Esophagus muscularis mucosa (tissue), 4 donors: ENCODE results near the gene SLC25A25. TPM values are rescaled to one million over a fixed set of nuclear protein-coding genes. Genes with fewer than 3 reads are reported as not detected.

Experiments used
- DNase-seq: peaks from one replicate; pipeline ENCODE4 v3.0.0-alpha.2; 2017; ENCODE audit errors: extremely low spot score
- H3K27ac ChIP-seq, 4 donors: fragments of 200-600 bp; sonication (generic); replicated peaks in 1 of 4; 1 replicate in 3 of 4; 2 replicates in 1 of 4; pipeline ENCODE4 v1.5.1; 2016 to 2019; ENCODE audit warnings: mild to moderate bottlenecking in 1 of 4
- H3K27me3 ChIP-seq, 4 donors: fragments of 200-600 bp; sonication (generic); one replicate each; pipeline versions ENCODE4 v1.5.1 to v1.6.0; 2016 to 2019
- H3K36me3 ChIP-seq, 4 donors: fragments of 200-600 bp; sonication (generic); one replicate each; pipeline ENCODE4 v1.5.1; 2016 to 2019
- H3K4me1 ChIP-seq, 4 donors: fragments of 200-600 bp; sonication (generic); one replicate each; pipeline ENCODE4 v1.5.1; 2016 to 2019
- H3K4me3 ChIP-seq, 4 donors: fragments of 200-600 bp; sonication (generic); 1 replicate in 2 of 4; 2 replicates in 2 of 4; pipeline ENCODE4 v1.5.1; 2016 to 2019; ENCODE audit warnings: mild to moderate bottlenecking in 4 of 4, moderate library complexity in 1 of 4
- H3K9me3 ChIP-seq, 4 donors: fragments of 200-600 bp; sonication (generic); 1 replicate in 3 of 4; 2 replicates in 1 of 4; pipeline ENCODE4 v1.5.1; 2016 to 2019
- EP300 ChIP-seq: sonication (generic); formaldehyde crosslinking; IDR thresholded peaks from one replicate; pipeline ENCODE4 v1.6.1; 2017; ENCODE audit warnings: antibody characterized with exemption
- POLR2A ChIP-seq: fragments of 450-650 bp; IDR thresholded peaks from one replicate; pipeline ENCODE4 v1.6.1; 2017; ENCODE audit warnings: antibody characterized with exemption, moderate library complexity, mild to moderate bottlenecking, low read depth
- POLR2AphosphoS5 ChIP-seq, 2 donors: sonication (generic); formaldehyde crosslinking; IDR thresholded peaks; one replicate each; pipeline ENCODE4 v1.6.1; 2017; ENCODE audit warnings: antibody characterized with exemption in 2 of 2
- WGBS: methylation state at CpG from one replicate; pipeline ENCODE4 v1.1.5; 2018; 5-methylcytosine and 5-hydroxymethylcytosine counted together
- intact Hi-C: fragments of 100-400 bp; cut with DNase I; formaldehyde crosslinking; loops from one replicate; pipeline ENCODE4 v1.15.1; 2023
- total RNA-seq, 4 donors: library from RNA; depleted of rRNA; stranded (reverse); fragments of >200 nt; gene quantifications; one replicate each; pipeline versions ENCODE4 v1.1.0 to v1.2.1, GENCODE V29; 2016
- TF ChIP-seq, protein P1 (sequence below), 3 experiments: fragments of 200-600 bp in 2 of 3; fragments of 450-650 bp in 1 of 3; sonication (generic) in 2 of 3; IDR thresholded peaks; one replicate each; pipeline ENCODE4 v1.5.1; 2017 to 2019; ENCODE audit warnings: antibody characterized with exemption in 3 of 3, mild to moderate bottlenecking in 2 of 3, moderate library complexity in 1 of 3

Gene SLC25A25
- total RNA-seq, 4 donors from 2014 or later, result 14.5 to 140 (median 21.3) TPM

DNA sequence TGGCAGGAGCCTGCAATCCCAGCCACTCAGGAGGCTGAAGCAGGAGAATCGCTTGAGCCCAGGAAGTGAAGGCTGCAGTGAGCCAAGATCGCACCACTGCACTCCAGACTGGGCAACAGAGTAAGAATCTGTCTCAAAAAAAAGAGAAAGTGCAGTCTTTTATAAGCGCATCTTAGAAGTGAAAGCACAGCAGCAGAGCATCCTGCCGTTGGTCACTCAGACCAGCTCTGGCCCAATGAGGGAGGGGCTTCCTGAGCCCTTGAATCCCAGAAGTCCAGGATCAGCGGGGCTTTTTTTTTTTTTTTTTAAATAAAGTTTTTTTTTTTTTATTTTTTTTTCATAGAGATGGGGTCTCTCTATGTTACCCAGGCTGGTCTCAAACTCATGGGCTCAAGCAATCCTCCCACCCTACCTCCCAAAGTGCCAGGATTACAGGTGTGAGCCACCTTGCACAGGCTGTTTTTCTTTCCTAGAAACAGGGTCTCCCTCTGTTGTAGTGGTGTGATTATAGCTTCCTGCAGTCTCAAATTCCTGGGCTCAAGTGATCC lies 43.2 kb upstream of the SLC25A25 start:
- WGBS, result 78% methylated on average over 5 of the region's 5 CpGs
- Histone ChIP-seq H3K27ac (no peak overlapping the region), H3K4me3 (no peak overlapping the region), H3K36me3 (no peaks in the 10 kb centered on the region), H3K27me3 (no peaks in the 10 kb centered on the region), H3K9me3 (no peaks in the 10 kb centered on the region), H3K4me1 (no peaks in the 10 kb centered on the region)
- intact Hi-C loops, result no loop called here
- no peak for DNase-seq
- TF ChIP-seq, protein P1, sequence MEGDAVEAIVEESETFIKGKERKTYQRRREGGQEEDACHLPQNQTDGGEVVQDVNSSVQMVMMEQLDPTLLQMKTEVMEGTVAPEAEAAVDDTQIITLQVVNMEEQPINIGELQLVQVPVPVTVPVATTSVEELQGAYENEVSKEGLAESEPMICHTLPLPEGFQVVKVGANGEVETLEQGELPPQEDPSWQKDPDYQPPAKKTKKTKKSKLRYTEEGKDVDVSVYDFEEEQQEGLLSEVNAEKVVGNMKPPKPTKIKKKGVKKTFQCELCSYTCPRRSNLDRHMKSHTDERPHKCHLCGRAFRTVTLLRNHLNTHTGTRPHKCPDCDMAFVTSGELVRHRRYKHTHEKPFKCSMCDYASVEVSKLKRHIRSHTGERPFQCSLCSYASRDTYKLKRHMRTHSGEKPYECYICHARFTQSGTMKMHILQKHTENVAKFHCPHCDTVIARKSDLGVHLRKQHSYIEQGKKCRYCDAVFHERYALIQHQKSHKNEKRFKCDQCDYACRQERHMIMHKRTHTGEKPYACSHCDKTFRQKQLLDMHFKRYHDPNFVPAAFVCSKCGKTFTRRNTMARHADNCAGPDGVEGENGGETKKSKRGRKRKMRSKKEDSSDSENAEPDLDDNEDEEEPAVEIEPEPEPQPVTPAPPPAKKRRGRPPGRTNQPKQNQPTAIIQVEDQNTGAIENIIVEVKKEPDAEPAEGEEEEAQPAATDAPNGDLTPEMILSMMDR (IDR thresholded peaks at IDR 0.05), result no peak
- TF ChIP-seq EP300 (no peak), POLR2AphosphoS5 (IDR thresholded peaks at IDR 0.05) (no peak), POLR2A (no peak)

- no peak for DNase-seq
- no peak overlapping the region for H3K27ac ChIP-seq
Measured at GRCh38 chr9:128025736-128026135, 42.3 kb upstream of the SLC25A25 start.

DNA sequence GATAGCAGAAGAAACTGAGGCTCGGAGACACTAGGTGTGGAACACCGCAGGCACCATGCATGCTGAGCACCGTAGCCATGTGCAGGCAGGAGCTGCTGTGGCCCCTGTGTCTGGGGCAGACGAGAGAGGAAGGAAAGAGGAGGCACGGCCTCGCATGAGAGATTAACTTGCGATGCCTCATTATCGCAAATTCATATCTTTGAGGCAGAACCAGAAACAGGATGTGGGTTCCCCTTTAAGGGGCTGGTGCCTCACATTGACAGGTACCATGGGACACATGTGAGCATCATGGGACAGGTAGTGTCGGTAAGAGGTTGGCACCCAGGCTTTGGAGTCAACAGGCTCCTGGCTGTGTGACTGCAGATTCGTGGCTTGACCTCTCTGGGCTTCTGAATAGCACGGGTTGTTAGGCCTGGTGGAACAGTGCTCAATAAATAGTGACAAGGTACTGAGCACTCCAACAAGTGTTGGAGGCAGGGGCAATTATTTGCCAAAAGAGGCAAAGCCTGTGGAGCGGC lies 41.7 kb upstream of the SLC25A25 start:
- Histone ChIP-seq H3K36me3 (no peaks in the 10 kb centered on the region), H3K27me3 (no peaks in the 10 kb centered on the region), H3K4me1 (no peaks in the 10 kb centered on the region), H3K9me3 (no peaks in the 10 kb centered on the region), H3K27ac (peak overlapping the region in 1 of 4 donors; percentile 24), H3K4me3 (no peak overlapping the region)
- DNase-seq, result no peak
- TF ChIP-seq POLR2AphosphoS5 (IDR thresholded peaks at IDR 0.05) (peak in 1 of 2 donors; percentile 24), POLR2A (no peak)
- 78% methylated on average over 11 of the region's 12 CpGs for WGBS
- intact Hi-C loops, result no loop called here

More at GRCh38 chr9:128025736-128026135, 42.3 kb upstream of the SLC25A25 start:
- no peaks in the 10 kb centered on the region for H3K9me3 ChIP-seq
- WGBS, result 81% methylated on average over 4 of the region's 4 CpGs
- intact Hi-C loops, result no loop called here
- no peaks in the 10 kb centered on the region for H3K27me3 ChIP-seq
- TF ChIP-seq, protein P1 (IDR thresholded peaks at IDR 0.05), result no peak
- TF ChIP-seq POLR2AphosphoS5 (IDR thresholded peaks at IDR 0.05) (no peak), EP300 (no peak), POLR2A (no peak)
- no peaks in the 10 kb centered on the region for H3K36me3 ChIP-seq
- no peaks in the 10 kb centered on the region for H3K4me1 ChIP-seq
- no peak overlapping the region for H3K4me3 ChIP-seq

DNA sequence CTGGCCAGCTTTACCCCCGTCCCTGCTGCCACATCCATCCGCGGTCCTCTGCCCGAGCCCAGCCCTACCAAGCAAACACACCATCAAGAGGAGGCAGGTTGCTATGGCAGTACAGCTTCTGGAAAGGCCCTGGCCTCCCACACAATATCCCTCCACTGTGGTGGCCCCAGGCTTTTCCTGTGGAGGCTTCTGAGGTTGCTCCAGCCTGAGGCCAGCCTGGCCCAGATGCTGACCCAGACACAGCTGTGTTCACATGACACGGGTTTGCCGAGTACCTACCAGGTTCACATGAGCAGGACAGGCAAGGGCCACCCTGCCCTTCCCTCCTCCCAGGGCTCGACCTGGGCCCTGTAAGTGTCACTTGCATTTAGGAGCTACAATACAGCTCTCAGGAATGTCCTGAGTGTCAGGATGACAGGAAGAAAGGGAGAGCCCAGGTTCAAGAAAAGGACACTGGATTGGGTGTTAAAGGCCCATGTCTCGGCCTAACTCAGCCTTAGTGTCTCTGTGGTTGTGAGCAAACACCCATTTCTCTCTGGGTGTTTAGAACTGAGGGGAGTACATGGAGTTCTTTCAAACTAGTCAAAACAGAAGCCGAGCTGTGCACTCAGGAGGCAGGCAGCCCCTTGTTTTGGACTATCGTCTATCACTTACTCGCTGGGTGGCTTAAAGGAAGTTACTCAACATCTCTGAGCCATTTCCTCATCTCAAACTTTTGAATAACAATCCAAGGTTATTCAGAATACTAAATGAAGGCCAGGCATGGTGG lies 41.1 kb upstream of the SLC25A25 start:
- Histone ChIP-seq H3K36me3 (no peaks in the 10 kb centered on the region), H3K27ac (peak overlapping the region in 1 of 4 donors; percentile 24), H3K27me3 (no peaks in the 10 kb centered on the region), H3K4me1 (no peaks in the 10 kb centered on the region), H3K9me3 (no peaks in the 10 kb centered on the region), H3K4me3 (no peak overlapping the region)
- 92% methylated on average over 5 of the region's 11 CpGs for WGBS
- DNase-seq, result no peak
- intact Hi-C loops, result no loop called here
- TF ChIP-seq EP300 (no peak), POLR2AphosphoS5 (IDR thresholded peaks at IDR 0.05) (no peak), POLR2A (no peak)
- TF ChIP-seq, protein P1 (IDR thresholded peaks at IDR 0.05), result no peak

DNA sequence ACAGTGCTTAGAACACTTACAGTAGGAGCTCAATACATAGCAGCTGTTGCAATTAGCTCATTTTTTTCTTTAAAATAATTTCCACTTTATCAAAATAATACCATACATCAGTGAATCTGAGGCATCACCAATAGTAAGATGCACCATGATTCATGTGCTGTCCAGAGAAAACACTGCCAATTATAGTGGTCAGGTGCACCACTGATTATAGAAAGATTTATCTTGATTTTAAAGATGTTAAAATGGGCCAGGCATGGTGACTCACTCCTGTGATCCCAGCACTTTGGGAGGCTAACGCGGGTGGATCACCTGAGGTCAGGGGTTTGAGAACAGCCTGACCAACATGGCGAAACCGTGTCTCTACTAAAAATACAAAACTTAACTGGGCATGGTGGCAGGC lies 40.3 kb upstream of the SLC25A25 start:
- 71% methylated on average over 4 of the region's 4 CpGs for WGBS
- Histone ChIP-seq H3K27me3 (no peaks in the 10 kb centered on the region), H3K4me3 (no peak overlapping the region), H3K36me3 (no peaks in the 10 kb centered on the region), H3K9me3 (no peaks in the 10 kb centered on the region), H3K4me1 (no peaks in the 10 kb centered on the region), H3K27ac (no peak overlapping the region)
- no peak for DNase-seq
- intact Hi-C loops, result no loop called here
- TF ChIP-seq POLR2AphosphoS5 (IDR thresholded peaks at IDR 0.05) (no peak), POLR2A (no peak), EP300 (no peak)
- TF ChIP-seq, protein P1 (IDR thresholded peaks at IDR 0.05), result no peak
